Adipose tissue (tissue), 3 donors: Measurements from ENCODE around the gene GABRD. TPM values are rescaled to one million over a fixed set of nuclear protein-coding genes. Genes with fewer than 3 reads are reported as not detected.

Experiments used
- H3K27ac ChIP-seq: one replicate; pipeline ENCODE4 v1.5.1; 2013; ENCODE audit warnings: low read depth, low read length
- WGBS, 3 donors: extraction: QIAGEN DNeasy Blood & Tissue Kit; methylation state at CpG; one replicate each; pipeline ENCODE4 v1.1.7; 2013; 5-methylcytosine and 5-hydroxymethylcytosine counted together
- polyA plus RNA-seq, 3 donors: library from polyadenylated mRNA; stranded (reverse); fragments of 200-250 nt; gene quantifications; one replicate each; pipeline ENCODE4 v1.2.3, GENCODE V29; 2013
- donor health status: healthy with polysubstance abuse.
- donor health status: Bipolar disorder and iron deficiency.
- donor health status: healthy.

GABRD gene
- polyA plus RNA-seq, 3 donors = 0.28 to 0.30 TPM; not detected in 1

GRCh38 chr1:1982379-1983232 lies 36.5 kb upstream of the GABRD start:
- 79 to 90% (median 89%) methylated on average over 36 of the region's 36 CpGs for WGBS, 3 donors
- H3K27ac ChIP-seq = no peak overlapping the region

- 73 to 86% (median 84%) methylated on average over 17 of the region's 17 CpGs for WGBS, 3 donors
- no peak overlapping the region for H3K27ac ChIP-seq
These were observed 34.5 kb upstream of the GABRD start for GRCh38 chr1:1984560-1985070.

- WGBS, 3 donors = 72 to 91% (median 88%) methylated on average over 29 to 32 of the region's 32 CpGs
- H3K27ac ChIP-seq = no peak overlapping the region
These were observed 33.6 kb upstream of the GABRD start for GRCh38 chr1:1985375-1986050.

- 64 to 86% (median 78%) methylated on average over 23 to 24 of the region's 24 CpGs for WGBS, 3 donors
- no peak overlapping the region for H3K27ac ChIP-seq
These were observed 32.5 kb upstream of the GABRD start for GRCh38 chr1:1986451-1987141.

GRCh38 chr1:1987142-1987510 lies 32.0 kb upstream of the GABRD start:
- no peak overlapping the region for H3K27ac ChIP-seq
- 81 to 87% (median 86%) methylated on average over 13 of the region's 13 CpGs for WGBS, 3 donors

- WGBS, 3 donors = 52 to 59% (median 57%) methylated on average over 28 to 29 of the region's 29 CpGs
- H3K27ac ChIP-seq = no peak overlapping the region
These were observed 30.8 kb upstream of the GABRD start for GRCh38 chr1:1988061-1988945.

GRCh38 chr1:1989102-1989542 lies 30.0 kb upstream of the GABRD start:
- no peak overlapping the region for H3K27ac ChIP-seq
- 24 to 40% (median 40%) methylated on average over 22 of the region's 22 CpGs for WGBS, 3 donors

- 52 to 79% (median 64%) methylated on average over 9 of the region's 9 CpGs for WGBS, 3 donors
- no peak overlapping the region for H3K27ac ChIP-seq
These were observed 29.4 kb upstream of the GABRD start for GRCh38 chr1:1989789-1990188.

- no peak overlapping the region for H3K27ac ChIP-seq
- 24 to 43% (median 30%) methylated on average over 10 of the region's 10 CpGs for WGBS, 3 donors
These were observed 28.9 kb upstream of the GABRD start for GRCh38 chr1:1990222-1990621.

- no peak overlapping the region for H3K27ac ChIP-seq
- WGBS, 3 donors = 67 to 83% (median 73%) methylated on average over 8 of the region's 8 CpGs
These were observed 24.6 kb upstream of the GABRD start for GRCh38 chr1:1994536-1994935.

GRCh38 chr1:1996207-1996651 lies 22.9 kb upstream of the GABRD start:
- WGBS, 3 donors = 45 to 71% (median 53%) methylated on average over 12 of the region's 12 CpGs
- H3K27ac ChIP-seq = no peak overlapping the region

GRCh38 chr1:1997576-1997975 lies 21.6 kb upstream of the GABRD start:
- H3K27ac ChIP-seq = no peak overlapping the region
- WGBS, 3 donors = 71 to 80% (median 78%) methylated on average over 6 of the region's 6 CpGs

- 83 to 87% (median 87%) methylated on average over 7 of the region's 7 CpGs for WGBS, 3 donors
- no peak overlapping the region for H3K27ac ChIP-seq
These were observed 18.7 kb upstream of the GABRD start for GRCh38 chr1:2000432-2000831.

GRCh38 chr1:2000850-2001249 lies 18.3 kb upstream of the GABRD start:
- H3K27ac ChIP-seq = no peak overlapping the region
- 83 to 92% (median 87%) methylated on average over 9 of the region's 9 CpGs for WGBS, 3 donors

GRCh38 chr1:2001773-2002411 lies 17.3 kb upstream of the GABRD start:
- no peak overlapping the region for H3K27ac ChIP-seq
- 66 to 79% (median 79%) methylated on average over 13 of the region's 13 CpGs for WGBS, 3 donors

- WGBS, 3 donors = 5 to 7% (median 5%) methylated on average over 47 to 49 of the region's 49 CpGs
- H3K27ac ChIP-seq = no peak within 1 kb of the TSS
These were observed 15.5 kb upstream of the GABRD start, which contains the start of gene CFAP74 for GRCh38 chr1:2003541-2004131. CFAP74 (minus strand) TSS chr1:2003786; CDS start chr1:1990956, 12,830 bp downstream.

- WGBS, 3 donors = 69 to 73% (median 70%) methylated on average over 21 of the region's 21 CpGs
- no peak overlapping the region for H3K27ac ChIP-seq
These were observed 14.3 kb upstream of the GABRD start for GRCh38 chr1:2004856-2005255.
